Measurements from ENCODE around the gene GDF10.

DNA sequence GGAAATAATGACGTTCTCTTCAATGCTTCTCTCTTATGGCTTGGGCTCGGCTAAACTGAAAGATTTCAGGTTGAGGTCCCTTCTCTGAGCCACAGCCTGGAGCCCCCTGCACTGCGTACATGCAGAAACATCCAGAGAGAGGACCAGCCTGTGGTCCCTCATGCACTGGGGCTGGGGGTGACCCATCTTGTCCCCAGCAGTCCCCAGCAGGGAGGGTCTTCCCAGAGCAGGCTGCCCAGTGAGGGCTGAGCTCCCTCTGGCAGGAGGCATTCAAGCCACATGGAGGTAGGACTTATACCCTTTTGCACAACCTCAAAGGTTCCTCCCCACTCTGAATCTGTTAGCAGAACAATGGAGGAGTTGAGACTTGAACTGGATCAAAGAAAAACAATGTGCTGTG lies 7.4 kb downstream of the GDF10 start:
- TF ChIP-seq, protein P1, sequence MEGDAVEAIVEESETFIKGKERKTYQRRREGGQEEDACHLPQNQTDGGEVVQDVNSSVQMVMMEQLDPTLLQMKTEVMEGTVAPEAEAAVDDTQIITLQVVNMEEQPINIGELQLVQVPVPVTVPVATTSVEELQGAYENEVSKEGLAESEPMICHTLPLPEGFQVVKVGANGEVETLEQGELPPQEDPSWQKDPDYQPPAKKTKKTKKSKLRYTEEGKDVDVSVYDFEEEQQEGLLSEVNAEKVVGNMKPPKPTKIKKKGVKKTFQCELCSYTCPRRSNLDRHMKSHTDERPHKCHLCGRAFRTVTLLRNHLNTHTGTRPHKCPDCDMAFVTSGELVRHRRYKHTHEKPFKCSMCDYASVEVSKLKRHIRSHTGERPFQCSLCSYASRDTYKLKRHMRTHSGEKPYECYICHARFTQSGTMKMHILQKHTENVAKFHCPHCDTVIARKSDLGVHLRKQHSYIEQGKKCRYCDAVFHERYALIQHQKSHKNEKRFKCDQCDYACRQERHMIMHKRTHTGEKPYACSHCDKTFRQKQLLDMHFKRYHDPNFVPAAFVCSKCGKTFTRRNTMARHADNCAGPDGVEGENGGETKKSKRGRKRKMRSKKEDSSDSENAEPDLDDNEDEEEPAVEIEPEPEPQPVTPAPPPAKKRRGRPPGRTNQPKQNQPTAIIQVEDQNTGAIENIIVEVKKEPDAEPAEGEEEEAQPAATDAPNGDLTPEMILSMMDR (IDR thresholded peaks at IDR 0.05), result no peak
- TF ChIP-seq POLR2A (IDR thresholded peaks at IDR 0.05) (no peak), EP300 (IDR thresholded peaks at IDR 0.05; ENCODE audit: low read depth) (no peak)

Measured in transverse colon (tissue), 3 donors.